Stimulated activated CD4-positive, alpha-beta T cell treated with anti-CD3 and anti-CD28 coated beads, Interleukin-4, amount 100 ng/mL, for 4 hours (primary cell): ENCODE results near the gene SLCO6A1.
"Not testable (repeated sequence)": the region's sequence is repeated elsewhere in the genome, so short reads cannot be mapped to it uniquely, and the experiment has no call there.

ENCODE experiments used
- DNase-seq, 2 experiments: peaks; one replicate each; pipeline ENCODE4 v3.0.0-alpha.2; 2020

The SLCO6A1 gene, protein sequence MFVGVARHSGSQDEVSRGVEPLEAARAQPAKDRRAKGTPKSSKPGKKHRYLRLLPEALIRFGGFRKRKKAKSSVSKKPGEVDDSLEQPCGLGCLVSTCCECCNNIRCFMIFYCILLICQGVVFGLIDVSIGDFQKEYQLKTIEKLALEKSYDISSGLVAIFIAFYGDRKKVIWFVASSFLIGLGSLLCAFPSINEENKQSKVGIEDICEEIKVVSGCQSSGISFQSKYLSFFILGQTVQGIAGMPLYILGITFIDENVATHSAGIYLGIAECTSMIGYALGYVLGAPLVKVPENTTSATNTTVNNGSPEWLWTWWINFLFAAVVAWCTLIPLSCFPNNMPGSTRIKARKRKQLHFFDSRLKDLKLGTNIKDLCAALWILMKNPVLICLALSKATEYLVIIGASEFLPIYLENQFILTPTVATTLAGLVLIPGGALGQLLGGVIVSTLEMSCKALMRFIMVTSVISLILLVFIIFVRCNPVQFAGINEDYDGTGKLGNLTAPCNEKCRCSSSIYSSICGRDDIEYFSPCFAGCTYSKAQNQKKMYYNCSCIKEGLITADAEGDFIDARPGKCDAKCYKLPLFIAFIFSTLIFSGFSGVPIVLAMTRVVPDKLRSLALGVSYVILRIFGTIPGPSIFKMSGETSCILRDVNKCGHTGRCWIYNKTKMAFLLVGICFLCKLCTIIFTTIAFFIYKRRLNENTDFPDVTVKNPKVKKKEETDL

DNA sequence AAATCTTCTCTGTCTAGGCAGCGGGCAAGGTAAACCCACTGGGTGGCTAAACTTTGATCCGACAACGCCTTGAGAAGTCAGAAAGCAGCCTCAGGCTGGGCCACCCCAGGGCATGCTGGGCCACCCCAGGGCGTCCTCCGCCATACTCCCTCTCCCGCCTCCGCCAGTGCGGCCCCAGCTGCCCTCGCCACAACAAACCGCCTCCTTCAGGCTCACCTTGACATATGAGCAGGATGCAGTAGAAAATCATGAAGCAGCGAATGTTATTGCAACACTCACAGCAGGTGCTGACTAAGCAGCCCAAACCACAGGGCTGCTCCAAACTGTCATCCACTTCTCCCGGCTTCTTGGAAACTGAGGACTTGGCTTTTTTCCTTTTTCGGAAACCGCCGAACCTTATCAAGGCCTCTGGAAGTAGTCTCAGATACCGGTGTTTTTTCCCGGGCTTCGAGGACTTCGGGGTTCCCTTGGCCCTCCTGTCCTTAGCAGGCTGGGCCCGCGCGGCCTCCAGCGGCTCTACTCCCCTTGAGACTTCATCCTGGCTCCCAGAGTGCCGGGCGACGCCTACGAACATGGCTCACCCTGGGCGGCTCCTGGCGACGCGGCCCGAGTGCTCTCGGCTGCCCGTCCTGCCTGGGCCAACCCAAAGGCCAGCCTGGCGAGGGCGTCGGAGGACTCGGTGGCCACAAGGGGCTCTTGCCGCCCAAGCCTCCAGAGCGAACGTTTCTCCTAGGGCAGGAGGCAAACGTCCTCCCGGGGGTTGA, at the start of gene SLCO6A1:
Gene SLCO6A1 (minus strand): TSS at position 731 of the 764 bp plus-strand sequence. CDS start 157 bp downstream, at position 574.
- DNase-seq = no peak

DNA sequence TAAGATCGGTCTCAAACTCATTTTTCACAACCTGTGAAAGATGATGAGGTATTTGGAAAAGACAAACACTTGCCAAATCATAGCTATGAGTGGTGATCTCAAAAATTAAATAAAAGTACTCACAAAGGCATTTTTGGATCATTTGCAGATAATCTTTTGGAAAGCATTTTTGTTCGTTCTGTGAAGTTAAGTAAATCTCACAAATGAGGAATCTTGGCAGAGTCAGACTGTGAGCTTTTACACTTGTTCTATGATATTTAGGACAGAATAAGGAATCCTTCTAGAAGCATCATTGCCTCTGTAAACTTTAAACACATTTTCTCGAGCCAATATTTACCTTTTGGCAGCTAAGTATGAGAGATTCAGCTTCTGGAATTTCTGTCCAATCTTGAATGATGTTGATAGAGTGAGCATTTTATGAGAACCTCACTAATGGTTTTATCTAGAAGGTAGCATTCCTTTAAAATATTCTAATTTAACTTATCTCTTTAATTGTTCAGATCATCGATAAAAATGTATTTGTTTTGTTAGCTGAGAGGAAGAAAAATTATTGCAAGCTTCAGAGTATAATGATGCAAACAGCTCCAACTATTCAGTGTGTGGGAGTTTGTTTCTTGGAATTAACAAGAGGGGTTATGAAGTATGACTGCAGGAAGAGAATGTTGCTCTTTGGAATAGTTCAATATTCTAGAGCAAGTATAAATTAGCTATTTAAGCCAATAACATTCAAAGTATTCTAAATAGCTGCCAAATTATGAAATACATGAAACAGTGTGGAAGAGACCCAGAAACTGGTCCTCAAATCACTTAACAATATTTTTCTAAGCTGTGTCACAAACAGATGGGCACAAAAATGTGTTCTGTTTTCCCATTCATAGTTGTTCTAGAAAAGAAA, 48.6 kb upstream of the SLCO6A1 start:
- DNase-seq = no peak

- DNase-seq = no peak
Measured at GRCh38 chr5:102545175-102545574, 46.4 kb upstream of the SLCO6A1 start.

DNA sequence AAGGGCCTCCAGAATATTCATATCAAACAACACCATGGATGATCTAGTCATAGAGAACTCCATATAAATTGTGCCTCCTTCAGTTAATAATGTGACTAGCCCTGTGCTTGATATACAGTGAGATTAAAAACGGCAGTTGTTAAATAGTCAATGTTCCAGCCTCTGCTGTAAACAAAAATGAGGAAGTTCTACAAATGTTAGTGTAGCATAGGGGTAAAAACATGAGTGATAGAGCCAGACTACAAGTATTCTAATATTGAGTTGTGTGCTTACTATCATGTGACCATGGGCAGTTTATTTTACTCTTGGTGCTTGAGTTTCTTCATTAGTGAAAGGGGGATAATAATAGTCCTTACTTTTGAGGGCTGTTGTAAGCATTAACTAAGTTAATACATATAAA, 43.3 kb upstream of the SLCO6A1 start:
- no peak for DNase-seq

- DNase-seq = no peak
Measured at GRCh38 chr5:102539996-102540728, 41.4 kb upstream of the SLCO6A1 start.

DNA sequence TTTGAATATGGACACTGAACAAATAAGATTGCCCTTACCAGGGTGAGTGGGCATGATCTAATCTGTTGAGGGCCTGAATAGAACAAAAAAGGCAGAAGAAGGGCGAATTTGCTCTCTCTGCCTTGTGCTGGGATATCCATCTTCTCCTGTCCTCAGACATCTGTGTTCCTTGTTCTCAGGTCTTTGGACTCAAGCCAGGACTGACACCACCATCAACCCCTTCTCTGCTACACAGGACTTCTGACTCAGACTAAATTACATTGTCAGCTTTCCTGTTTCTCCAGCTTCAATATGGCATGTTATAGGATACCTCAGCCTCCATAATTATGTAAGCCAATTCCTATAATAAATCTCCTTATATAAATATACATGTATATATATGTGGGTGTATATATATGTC, 40.8 kb upstream of the SLCO6A1 start:
- DNase-seq = no peak

GRCh38 chr5:102537011-102537410, 38.2 kb upstream of the SLCO6A1 start:
- DNase-seq = no peak

DNA sequence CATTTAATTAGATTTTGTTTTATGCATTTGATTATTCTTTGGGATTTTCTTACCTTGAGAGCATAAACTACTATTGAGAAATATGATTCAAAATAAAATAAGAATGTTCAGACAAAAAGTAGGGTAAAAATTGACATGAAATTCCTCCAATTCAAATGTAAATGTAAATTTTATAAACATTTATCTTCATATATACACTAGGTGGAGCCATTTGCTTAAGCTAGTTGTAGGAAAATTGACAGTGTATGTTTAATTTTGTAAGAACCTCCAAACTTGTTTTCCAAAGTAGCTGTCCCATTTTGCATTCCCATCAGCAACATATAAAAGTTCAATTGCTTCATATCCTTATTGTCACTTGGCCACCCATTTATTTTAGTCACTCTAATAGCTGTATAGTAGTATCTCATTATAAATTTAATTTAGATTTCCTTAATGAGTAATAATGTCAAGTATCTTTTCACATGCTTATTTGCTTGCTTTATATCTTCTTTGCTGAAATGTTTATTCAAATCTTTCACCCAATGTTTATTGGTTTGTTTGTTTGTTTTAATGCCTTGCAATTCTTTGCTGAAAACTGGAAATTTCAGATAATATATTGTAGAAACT, 37.6 kb upstream of the SLCO6A1 start:
- DNase-seq = no peak

DNA sequence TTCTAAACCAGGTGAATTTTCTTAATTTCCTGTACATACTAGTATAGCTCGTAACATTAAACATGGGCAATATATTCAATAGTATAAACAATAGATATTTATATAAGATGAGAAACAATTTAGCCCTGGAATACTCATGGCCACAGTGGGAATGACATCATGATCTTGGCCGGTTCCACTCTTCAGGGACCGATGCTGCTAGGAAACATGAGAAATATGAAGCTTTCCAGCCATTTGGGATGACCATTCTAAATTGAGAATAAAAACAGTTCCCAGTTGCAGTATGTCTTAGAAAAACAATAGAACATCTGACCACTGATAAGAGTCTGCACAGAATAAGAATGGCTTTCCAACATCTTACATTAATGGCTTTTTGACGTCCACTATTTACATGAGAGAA, 33.3 kb upstream of the SLCO6A1 start:
- DNase-seq = no peak

DNA sequence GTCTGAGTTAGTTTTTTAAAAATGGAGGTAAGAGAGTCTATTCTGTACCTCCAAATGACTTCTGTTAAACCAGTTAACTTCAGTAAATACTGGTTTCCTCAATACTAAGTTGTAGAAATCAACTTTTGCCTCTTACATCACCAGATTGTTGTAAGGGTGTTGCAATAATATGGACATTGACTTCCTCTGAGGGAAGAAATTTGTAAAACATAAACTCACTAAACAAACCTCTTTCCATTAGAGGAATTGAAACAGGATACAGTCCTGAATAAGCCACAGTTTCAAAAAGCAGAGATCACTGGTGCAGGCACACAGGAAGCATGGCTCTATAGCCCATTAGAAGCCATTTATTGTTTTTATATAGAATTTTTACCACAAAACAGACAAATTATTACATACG, 32.7 kb upstream of the SLCO6A1 start:
- no peak for DNase-seq

GRCh38 chr5:102529447-102529846, 30.6 kb upstream of the SLCO6A1 start:
- no peak for DNase-seq

- no peak for DNase-seq
Measured at GRCh38 chr5:102529031-102529430, 30.2 kb upstream of the SLCO6A1 start.

- DNase-seq = no peak
Measured at GRCh38 chr5:102528600-102528999, 29.8 kb upstream of the SLCO6A1 start.

- DNase-seq = no peak
Measured at GRCh38 chr5:102527547-102527946, 28.7 kb upstream of the SLCO6A1 start.

- DNase-seq = no peak
Measured at GRCh38 chr5:102523541-102524175, 24.9 kb upstream of the SLCO6A1 start.

DNA sequence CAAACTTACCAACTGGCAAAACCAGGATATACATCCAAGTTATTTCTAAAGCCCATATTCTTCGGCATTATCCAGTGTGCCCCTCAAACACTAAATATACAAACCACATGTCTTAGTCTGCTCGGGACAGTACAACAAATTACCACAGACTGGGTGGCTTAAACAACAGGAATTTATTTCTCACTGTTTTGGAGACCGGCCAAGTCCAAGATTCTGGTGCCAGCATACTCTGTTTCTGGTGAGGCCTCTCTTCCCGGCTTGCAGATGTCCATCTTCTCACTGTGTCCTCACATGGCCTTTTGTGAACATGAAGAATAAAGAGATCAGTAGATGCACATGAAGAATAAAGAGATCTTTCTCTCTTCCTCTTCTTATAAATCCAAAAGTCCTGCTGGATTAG, 12.9 kb upstream of the SLCO6A1 start:
- no peak for DNase-seq

DNA sequence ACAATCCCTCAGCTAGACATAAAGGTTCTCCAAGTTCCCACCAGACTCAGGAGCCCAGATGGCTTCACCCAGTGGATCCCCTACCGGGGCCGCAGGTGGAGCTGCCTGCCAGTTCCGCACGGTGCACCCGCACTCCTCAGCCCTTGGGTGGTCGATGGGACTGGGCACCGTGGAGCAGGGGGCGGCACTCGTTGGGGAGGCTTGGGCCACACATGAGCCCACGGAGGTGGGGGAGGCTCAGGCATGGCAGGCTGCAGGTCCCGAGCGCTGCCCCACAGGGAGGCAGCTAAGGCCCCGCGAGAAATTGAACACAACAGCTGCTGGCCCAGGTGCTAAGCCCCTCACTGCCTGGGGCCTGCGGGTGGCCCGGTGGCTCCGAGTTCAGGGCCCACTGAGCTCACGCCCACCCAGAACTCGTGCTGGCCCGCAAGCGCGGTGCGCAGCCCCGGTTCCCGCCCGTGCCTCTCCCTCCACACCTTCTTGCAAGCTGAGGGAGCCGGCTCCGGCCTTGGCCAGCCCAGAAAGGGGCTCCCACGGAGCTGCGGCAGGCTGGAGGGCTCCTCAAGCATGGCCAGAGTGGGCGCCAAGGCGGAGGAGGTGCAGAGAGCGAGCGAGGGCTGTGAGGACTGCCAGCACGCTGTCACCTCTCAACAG, 7.4 kb downstream of the SLCO6A1 start:
- DNase-seq = not testable (repeated sequence)

- DNase-seq = no peak
Measured at GRCh38 chr5:102483736-102484135, 15.1 kb downstream of the SLCO6A1 start.

DNA sequence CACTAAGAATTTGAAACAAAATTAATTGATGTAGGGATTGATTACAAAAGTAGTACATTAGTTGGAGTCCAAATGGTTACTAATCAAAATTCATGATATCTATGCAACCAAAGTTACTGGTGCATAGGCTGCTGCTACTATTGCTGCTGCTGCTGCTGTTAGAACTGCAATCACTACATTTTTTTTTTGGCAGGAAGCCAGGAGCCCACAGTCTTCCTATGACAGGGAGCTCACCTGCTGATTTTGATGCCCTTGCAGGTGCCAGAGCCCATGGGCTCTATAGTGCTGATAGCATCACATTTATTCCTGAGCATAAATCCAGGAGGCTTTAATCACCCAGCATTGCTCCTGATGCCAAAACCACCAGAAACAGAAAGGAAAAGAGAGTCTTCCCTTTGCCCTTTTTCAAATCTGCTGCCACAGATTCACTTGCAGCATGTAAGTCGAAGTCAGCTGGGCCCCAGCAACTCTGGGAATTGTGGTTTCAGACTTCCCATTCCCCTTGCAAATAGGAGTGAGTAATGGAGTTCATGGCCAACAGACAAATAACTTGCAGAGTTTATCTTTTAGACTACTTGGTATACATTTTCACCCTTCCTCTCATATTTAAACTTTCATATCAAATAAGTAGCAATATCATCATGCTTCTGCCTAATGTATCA, 17.6 kb downstream of the SLCO6A1 start:
- no peak for DNase-seq

GRCh38 chr5:102453716-102454115, 45.1 kb downstream of the SLCO6A1 start:
- DNase-seq = no peak
